ENCODE measurements around the gene TERT. TPM values are rescaled to one million over a fixed set of nuclear protein-coding genes. Genes with fewer than 3 reads are reported as not detected.
"Not testable (repeated sequence)": the region's sequence is repeated elsewhere in the genome, so short reads cannot be mapped to it uniquely, and the experiment has no call there.

TERT gene
- total RNA-seq, 1 donor from 2014 or later: 2.9 TPM

DNA sequence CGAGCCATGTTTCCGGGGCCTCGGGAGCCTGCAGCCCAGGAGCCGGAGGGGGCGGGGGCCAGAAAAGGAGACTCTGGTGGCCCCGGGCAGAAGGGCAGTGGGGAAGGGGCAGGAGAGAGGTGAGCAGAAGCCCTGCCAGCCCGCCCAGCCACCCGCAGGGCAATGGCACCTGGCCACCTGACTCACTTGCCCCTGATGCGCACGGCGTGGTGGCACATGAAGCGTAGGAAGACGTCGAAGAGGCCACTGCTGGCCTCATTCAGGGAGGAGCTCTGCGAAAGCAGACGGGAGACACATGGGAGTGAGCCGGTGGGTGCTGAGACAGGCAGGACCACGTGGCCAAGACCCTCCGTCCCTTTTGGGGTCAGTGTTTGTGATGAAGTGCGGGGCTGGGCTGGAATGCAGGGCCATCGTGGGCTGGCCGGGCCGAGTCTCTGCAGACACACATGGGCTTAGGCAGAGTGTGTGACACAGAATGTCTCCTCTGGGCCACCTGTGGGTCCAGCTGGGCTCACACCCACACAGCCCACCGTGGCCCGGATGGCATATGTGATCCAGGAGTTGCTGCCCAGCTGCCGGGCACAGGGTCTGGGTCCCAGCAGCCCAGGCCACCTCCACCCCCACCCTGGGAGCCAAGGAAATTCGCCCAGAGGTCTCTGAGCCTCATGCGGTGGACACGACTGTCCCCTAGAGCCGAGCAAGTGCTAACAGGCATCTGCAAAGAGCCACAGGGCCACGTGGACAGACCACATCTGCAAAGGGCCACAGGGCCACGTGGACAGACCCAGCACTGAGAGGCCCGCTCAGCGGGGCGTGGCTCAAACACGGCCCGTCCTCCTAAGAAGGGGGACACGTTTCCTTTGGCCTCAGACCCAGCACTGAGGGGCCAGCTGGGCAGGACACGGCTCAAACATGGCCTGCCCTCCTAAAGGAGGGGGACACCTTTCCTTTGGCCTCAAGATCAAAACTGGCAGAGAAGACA, 23.6 kb downstream of the TERT start:
- no peak for DNase-seq
- TF ChIP-seq, protein P1, sequence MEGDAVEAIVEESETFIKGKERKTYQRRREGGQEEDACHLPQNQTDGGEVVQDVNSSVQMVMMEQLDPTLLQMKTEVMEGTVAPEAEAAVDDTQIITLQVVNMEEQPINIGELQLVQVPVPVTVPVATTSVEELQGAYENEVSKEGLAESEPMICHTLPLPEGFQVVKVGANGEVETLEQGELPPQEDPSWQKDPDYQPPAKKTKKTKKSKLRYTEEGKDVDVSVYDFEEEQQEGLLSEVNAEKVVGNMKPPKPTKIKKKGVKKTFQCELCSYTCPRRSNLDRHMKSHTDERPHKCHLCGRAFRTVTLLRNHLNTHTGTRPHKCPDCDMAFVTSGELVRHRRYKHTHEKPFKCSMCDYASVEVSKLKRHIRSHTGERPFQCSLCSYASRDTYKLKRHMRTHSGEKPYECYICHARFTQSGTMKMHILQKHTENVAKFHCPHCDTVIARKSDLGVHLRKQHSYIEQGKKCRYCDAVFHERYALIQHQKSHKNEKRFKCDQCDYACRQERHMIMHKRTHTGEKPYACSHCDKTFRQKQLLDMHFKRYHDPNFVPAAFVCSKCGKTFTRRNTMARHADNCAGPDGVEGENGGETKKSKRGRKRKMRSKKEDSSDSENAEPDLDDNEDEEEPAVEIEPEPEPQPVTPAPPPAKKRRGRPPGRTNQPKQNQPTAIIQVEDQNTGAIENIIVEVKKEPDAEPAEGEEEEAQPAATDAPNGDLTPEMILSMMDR (IDR thresholded peaks at IDR 0.05; ENCODE audit: partially characterized antibody, unreplicated experiment): no peak
- Mint-ChIP-seq H3K4me3 (ENCODE audit: unreplicated experiment) (no peak overlapping the region), H3K9me3 (ENCODE audit: unreplicated experiment) (peaks cover 2% of the 10 kb centered on the region), H3K27me3 (ENCODE audit: unreplicated experiment) (no peaks in the 10 kb centered on the region), H3K4me1 (ENCODE audit: low read depth, unreplicated experiment) (no peaks in the 10 kb centered on the region), H3K36me3 (ENCODE audit: unreplicated experiment) (peaks cover 4% of the 10 kb centered on the region), H3K27ac (ENCODE audit: unreplicated experiment) (no peak overlapping the region)

DNA sequence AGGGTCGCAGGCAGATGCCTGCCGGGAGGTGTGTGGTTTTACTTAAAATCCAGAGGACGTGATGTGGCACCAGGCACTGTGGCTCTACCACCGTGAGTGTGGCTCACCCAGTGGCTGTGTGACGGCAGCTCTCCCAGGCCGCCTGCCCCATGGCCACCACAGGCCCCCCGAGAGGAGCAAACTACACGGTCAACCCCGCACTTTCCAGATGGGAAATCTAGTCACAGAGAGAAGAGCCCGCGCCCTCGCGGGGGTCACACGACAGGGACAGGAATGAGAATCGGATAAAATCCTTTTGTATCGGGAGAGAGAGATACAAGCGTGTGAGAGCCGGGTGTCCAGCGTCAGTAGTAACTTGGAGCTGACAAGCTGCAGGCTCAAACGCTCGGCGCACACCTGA, 24.4 kb downstream of the TERT start:
- Mint-ChIP-seq H3K9me3 (ENCODE audit: unreplicated experiment) (peaks cover 2% of the 10 kb centered on the region), H3K4me3 (ENCODE audit: unreplicated experiment) (no peak overlapping the region), H3K27me3 (ENCODE audit: unreplicated experiment) (no peaks in the 10 kb centered on the region), H3K27ac (ENCODE audit: unreplicated experiment) (peak overlapping the region; percentile 77), H3K4me1 (ENCODE audit: low read depth, unreplicated experiment) (no peaks in the 10 kb centered on the region), H3K36me3 (ENCODE audit: unreplicated experiment) (peaks cover 4% of the 10 kb centered on the region)
- no peak for DNase-seq
- TF ChIP-seq, protein P1 (IDR thresholded peaks at IDR 0.05; ENCODE audit: partially characterized antibody, unreplicated experiment): no peak

DNA sequence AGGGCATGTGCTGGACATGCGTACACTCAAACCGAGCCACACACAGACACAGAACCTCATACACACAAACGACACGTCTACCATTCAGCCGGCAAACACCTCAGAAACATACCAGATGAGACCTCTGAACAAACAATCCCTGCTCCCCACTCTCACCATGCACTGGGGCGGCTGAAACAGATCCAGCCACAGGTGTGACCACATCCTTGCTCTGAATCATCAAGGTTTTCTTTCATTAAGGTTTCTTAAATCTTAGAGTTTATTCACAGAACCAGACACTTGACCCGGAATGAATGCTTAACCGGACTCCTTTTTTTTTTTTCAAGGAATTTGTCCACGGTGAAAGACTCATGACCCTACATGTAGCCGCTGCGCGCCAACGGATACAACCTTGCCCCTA, 26.2 kb downstream of the TERT start:
- Mint-ChIP-seq H3K4me1 (ENCODE audit: low read depth, unreplicated experiment) (no peaks in the 10 kb centered on the region), H3K4me3 (ENCODE audit: unreplicated experiment) (no peak overlapping the region), H3K27ac (ENCODE audit: unreplicated experiment) (no peak overlapping the region), H3K9me3 (ENCODE audit: unreplicated experiment) (peaks cover 2% of the 10 kb centered on the region), H3K36me3 (ENCODE audit: unreplicated experiment) (peaks cover 4% of the 10 kb centered on the region), H3K27me3 (ENCODE audit: unreplicated experiment) (no peaks in the 10 kb centered on the region)
- DNase-seq: no peak
- TF ChIP-seq, protein P1 (IDR thresholded peaks at IDR 0.05; ENCODE audit: partially characterized antibody, unreplicated experiment): no peak

DNA sequence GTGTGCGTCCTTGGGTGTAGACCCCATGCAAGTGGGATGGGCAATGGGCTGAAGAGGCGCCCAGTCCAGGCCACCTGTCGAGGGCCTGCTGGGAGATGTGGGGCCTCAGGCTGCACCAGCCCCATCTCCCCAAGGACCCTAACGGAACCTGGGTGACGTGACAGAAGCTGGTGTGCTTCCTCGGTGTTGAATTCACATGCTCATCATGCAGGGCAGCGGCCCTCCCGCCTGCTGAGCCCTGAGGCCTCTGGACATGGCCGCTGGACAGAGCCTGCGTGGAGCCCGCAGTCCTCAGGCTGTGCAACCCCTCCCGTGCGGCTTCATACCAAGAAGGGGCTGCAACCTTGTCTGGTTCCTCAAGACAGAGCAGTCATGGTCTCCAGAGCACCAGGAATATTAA, 26.8 kb downstream of the TERT start:
- Mint-ChIP-seq H3K9me3 (ENCODE audit: unreplicated experiment) (peaks cover 3% of the 10 kb centered on the region), H3K36me3 (ENCODE audit: unreplicated experiment) (peaks cover 7% of the 10 kb centered on the region), H3K4me1 (ENCODE audit: low read depth, unreplicated experiment) (no peaks in the 10 kb centered on the region), H3K27me3 (ENCODE audit: unreplicated experiment) (peaks cover 3% of the 10 kb centered on the region), H3K27ac (ENCODE audit: unreplicated experiment) (no peak overlapping the region), H3K4me3 (ENCODE audit: unreplicated experiment) (no peak overlapping the region)
- TF ChIP-seq, protein P1 (IDR thresholded peaks at IDR 0.05; ENCODE audit: partially characterized antibody, unreplicated experiment): no peak
- DNase-seq: no peak

DNA sequence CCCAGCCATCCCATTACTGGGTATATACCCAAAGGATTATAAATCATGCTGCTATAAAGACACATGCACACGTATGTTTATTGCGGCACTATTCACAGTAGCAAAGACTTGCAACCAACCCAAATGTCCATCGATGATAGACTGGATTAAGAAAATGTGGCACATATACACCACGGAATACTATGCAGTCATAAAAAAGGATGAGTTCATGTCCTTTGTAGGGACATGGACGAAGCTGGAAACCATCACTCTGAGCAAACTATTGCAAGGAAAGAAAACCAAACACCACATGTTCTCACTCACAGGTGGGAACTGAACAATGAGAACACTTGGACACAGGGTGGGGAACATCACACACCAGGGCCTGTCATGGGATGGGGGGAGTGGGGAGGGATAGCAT, 27.4 kb downstream of the TERT start:
- H3K27me3 Mint-ChIP-seq (ENCODE audit: unreplicated experiment); H3K4me3 Mint-ChIP-seq (ENCODE audit: unreplicated experiment); H3K9me3 Mint-ChIP-seq (ENCODE audit: unreplicated experiment); H3K4me1 Mint-ChIP-seq (ENCODE audit: low read depth, unreplicated experiment); H3K27ac Mint-ChIP-seq (ENCODE audit: unreplicated experiment); DNase-seq: not testable (repeated sequence)
- peaks cover 13% of the 10 kb centered on the region for H3K36me3 Mint-ChIP-seq (ENCODE audit: unreplicated experiment)

All from glutamatergic neuron (in vitro differentiated cells).